Measurements from ENCODE around the gene MAP2K6. TPM values are rescaled to one million over a fixed set of nuclear protein-coding genes. Genes with fewer than 3 reads are reported as not detected.

MAP2K6 gene
- total and polyA plus RNA-seq, 3 donors from 2014 or later = 2.6 to 2.8 (median 2.7) TPM

DNA sequence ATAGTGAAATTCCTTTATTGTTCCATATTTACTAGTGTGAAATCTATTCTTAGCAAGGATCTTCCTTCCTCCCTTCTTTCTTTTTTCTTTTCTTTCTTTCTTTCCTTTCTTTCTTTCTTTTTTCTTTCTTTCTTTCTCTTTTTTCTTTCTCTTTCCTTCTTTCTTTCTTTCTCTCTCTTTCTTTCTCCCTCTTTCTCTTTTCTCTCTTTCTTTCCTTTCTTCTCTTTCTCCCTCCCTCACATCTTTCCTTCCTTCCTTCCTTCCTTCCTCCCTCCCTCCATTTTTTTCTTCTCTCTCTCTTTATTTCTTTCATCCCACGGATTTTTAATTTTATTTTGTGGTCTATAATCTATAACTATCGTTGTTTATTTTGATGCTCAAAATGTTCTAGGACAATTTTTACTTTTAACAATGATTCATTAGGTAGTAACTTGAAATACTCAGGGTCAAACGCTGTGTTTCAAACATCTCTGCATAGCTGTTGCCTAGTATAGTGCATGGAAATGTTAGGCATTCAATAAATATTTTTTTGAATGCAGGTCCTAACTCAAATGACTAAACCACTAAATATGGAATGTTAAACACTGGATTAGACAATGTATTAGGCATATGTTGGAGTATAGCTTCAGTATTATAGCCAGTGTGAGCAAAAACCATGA lies 178.3 kb downstream of the MAP2K6 start:
- WGBS, 2 donors = 72 to 76% methylated on average over 3 of the region's 3 CpGs
- TF ChIP-seq POLR2A (IDR thresholded peaks at IDR 0.05) = no peak
- TF ChIP-seq CTCF (IDR thresholded peaks at IDR 0.05) = no peak
- no peaks in the 10 kb centered on the region for H3K27me3 ChIP-seq

GRCh38 chr17:69593351-69593715 lies 178.8 kb downstream of the MAP2K6 start:
- no peak for DNase-seq
- Histone ChIP-seq H3K36me3 (ENCODE audit: low read depth, missing control alignments) (no peaks in the 10 kb centered on the region), H3K27me3 (no peaks in the 10 kb centered on the region), H3K9me3 (no peaks in the 10 kb centered on the region), H3K27ac (no peak overlapping the region), H3K4me1 (no peaks in the 10 kb centered on the region), H3K4me3 (no peak overlapping the region)
- intact Hi-C loops (cut with DNase I; ENCODE audit: low total_unique reads) = no loop called here
- 96 to 100% methylated on average over 2 of the region's 2 CpGs for WGBS, 2 donors
- TF ChIP-seq POLR2A (IDR thresholded peaks at IDR 0.05) (no peak), CTCF (IDR thresholded peaks at IDR 0.05) (no peak)

More for the DNA sequence above, 178.3 kb downstream of the MAP2K6 start:
- no peak for DNase-seq
- Histone ChIP-seq H3K9me3 (no peaks in the 10 kb centered on the region), H3K27ac (no peak overlapping the region), H3K4me1 (no peaks in the 10 kb centered on the region), H3K4me3 (no peak overlapping the region), H3K36me3 (ENCODE audit: low read depth, missing control alignments) (no peaks in the 10 kb centered on the region)
- intact Hi-C loops (cut with DNase I; ENCODE audit: low total_unique reads) = no loop called here

GRCh38 chr17:69593716-69594115 lies 179.2 kb downstream of the MAP2K6 start:
- Histone ChIP-seq H3K4me3 (no peak overlapping the region), H3K27ac (no peak overlapping the region), H3K4me1 (no peaks in the 10 kb centered on the region), H3K36me3 (ENCODE audit: low read depth, missing control alignments) (no peaks in the 10 kb centered on the region), H3K9me3 (no peaks in the 10 kb centered on the region), H3K27me3 (no peaks in the 10 kb centered on the region)
- no peak for DNase-seq
- no peak for TF ChIP-seq CTCF (IDR thresholded peaks at IDR 0.05)
- TF ChIP-seq POLR2A (IDR thresholded peaks at IDR 0.05) = no peak
- intact Hi-C loops (cut with DNase I; ENCODE audit: low total_unique reads) = no loop called here
- WGBS, 2 donors = 91% methylated on average over 2 of the region's 2 CpGs

DNA sequence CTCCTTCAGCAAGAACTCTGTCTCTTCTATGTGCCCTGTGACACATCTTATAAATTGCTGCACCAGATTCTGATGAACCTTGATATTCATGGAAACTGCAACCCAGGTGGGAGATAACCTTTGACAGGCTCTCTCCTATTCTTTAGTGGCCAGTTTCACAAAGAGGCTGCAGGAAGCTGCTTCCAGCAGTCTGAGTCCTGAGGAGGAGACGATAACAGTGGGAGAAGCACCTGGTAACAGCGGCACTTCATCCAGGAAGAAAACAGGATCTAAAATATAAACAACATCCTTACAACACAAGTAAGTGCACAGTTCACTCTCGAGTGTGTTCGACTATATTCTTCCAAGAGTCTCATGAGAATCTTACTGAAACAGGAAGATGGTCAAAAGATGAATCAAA lies 180.1 kb downstream of the MAP2K6 start:
- H3K9me3 ChIP-seq = no peaks in the 10 kb centered on the region
- TF ChIP-seq POLR2A (IDR thresholded peaks at IDR 0.05) (no peak), CTCF (IDR thresholded peaks at IDR 0.05) (no peak)
- intact Hi-C loops (cut with DNase I; ENCODE audit: low total_unique reads) = no loop called here
- no peaks in the 10 kb centered on the region for H3K36me3 ChIP-seq (ENCODE audit: low read depth, missing control alignments)
- H3K27me3 ChIP-seq = no peaks in the 10 kb centered on the region
- H3K4me1 ChIP-seq = no peaks in the 10 kb centered on the region
- WGBS, 2 donors = 74 to 76% methylated on average over 4 of the region's 4 CpGs
- H3K27ac ChIP-seq = no peak overlapping the region
- H3K4me3 ChIP-seq = no peak overlapping the region
- DNase-seq = no peak

DNA sequence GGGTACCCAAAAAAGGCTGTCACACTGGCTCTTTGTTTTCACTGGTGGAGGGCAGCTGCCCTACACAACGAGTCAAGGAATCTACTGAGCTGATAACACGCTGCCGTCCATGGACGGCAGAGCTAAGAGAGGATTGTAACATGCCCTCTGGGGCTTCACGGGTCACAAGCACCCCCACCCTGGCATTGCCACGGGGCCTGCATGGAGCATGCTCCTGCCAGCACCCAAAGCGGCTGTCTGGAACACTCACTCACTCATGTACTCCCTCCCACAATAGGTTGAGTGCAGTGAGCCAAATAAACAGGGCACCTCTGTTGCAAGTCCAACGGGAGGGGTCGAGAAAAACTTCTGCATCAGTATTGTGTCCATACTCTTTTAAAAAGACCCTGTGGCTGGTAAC lies 181.6 kb downstream of the MAP2K6 start:
- no peak for DNase-seq
- Histone ChIP-seq H3K9me3 (no peaks in the 10 kb centered on the region), H3K27ac (no peak overlapping the region), H3K4me3 (no peak overlapping the region), H3K4me1 (no peaks in the 10 kb centered on the region), H3K36me3 (ENCODE audit: low read depth, missing control alignments) (no peaks in the 10 kb centered on the region), H3K27me3 (no peaks in the 10 kb centered on the region)
- intact Hi-C loops (cut with DNase I; ENCODE audit: low total_unique reads) = no loop called here
- no peak for TF ChIP-seq CTCF (IDR thresholded peaks at IDR 0.05)
- no peak for TF ChIP-seq POLR2A (IDR thresholded peaks at IDR 0.05)
- 88 to 89% methylated on average over 9 of the region's 9 CpGs for WGBS, 2 donors
